Breast epithelium (tissue), 3 donors: Measurements from ENCODE around the gene F5.

Source experiments
- CTCF ChIP-seq, 3 donors: fragments of 450-650 bp; IDR thresholded peaks; one replicate each; pipeline ENCODE4 v1.5.1; 2016 to 2017; ENCODE audit warnings: antibody characterized with exemption in 3 of 3, mild to moderate bottlenecking in 3 of 3, moderate library complexity in 3 of 3
- POLR2AphosphoS5 ChIP-seq, 3 donors: sonication (generic); formaldehyde crosslinking; IDR thresholded peaks; one replicate each; pipeline ENCODE4 v1.6.1; 2017; ENCODE audit warnings: antibody characterized with exemption in 3 of 3

GRCh38 chr1:169576241-169576934, 9.9 kb downstream of the F5 start:
- no peak for TF ChIP-seq CTCF (IDR thresholded peaks at IDR 0.05)
- TF ChIP-seq POLR2AphosphoS5 (IDR thresholded peaks at IDR 0.05), result no peak
